PC-9 (cell line): Measurements from ENCODE around the gene ZSCAN20.

Experiments used
- CTCF ChIP-seq: fragments of 200-600 bp; sonication (generic); conservative IDR thresholded peaks from 2 replicates; pipeline ENCODE4 v1.6.1; 2017; ENCODE audit warnings: mixed run types, antibody characterized with exemption, mild to moderate bottlenecking, moderate library complexity
- EZH2 ChIP-seq: fragments of 200-600 bp; sonication (generic); IDR thresholded peaks from 2 replicates; pipeline ENCODE4 v1.8.0; 2017; ENCODE audit warnings: antibody characterized with exemption, low read depth

- TF ChIP-seq CTCF (no peak), EZH2 (no peak)
These were observed 55.5 kb downstream of the ZSCAN20 start for GRCh38 chr1:33527934-33528333.
